Panc1 (cell line): ENCODE data around the gene ASAP2. TPM values are rescaled to one million over a fixed set of nuclear protein-coding genes. Genes with fewer than 3 reads are reported as not detected.

ENCODE experiments used
- ATAC-seq: fragments of 200-7000 bp; cut with Tn5 transposase; 2 replicates; pipeline ENCODE4 v1.9.1; 2020; ENCODE audit warnings: mild to moderate bottlenecking, moderate library complexity
- BruUV-seq: library from RNA; stranded (reverse); fragments of 400-500 nt; replicated peaks from 2 replicates; lab custom pipeline; 2021; lab: Mats Ljungman, UMichigan
- CTCF ChIA-PET: fragments of 300-600 bp; sonication (Branson Sonifier 250); formaldehyde crosslinking; loops from one replicate; lab custom pipeline; 2022; ENCODE audit warnings: antibody characterized with exemption; lab: Charles Lee
- POLR2A ChIA-PET: fragments of 300-600 bp; sonication (Branson Sonifier 250); formaldehyde crosslinking; loops from one replicate; lab custom pipeline; 2022; ENCODE audit warnings: antibody characterized with exemption; lab: Charles Lee
- DNase-seq: peaks from one replicate; pipeline ENCODE4 v3.0.0-alpha.2; 2010; ENCODE audit warnings: low read depth, low spot score
- H3K27ac ChIP-seq: 2 replicates; pipeline ENCODE4 v1.5.1; 2011; ENCODE audit warnings: mild to moderate bottlenecking, low read length, inconsistent platforms
- H3K27me3 ChIP-seq: fragments of 200-500 bp; sonication (Bioruptor generic); 2 replicates; pipeline ENCODE4 v1.6.0; 2014; ENCODE audit warnings: low read length, inconsistent platforms; ENCODE audit not compliant: control insufficient read depth, insufficient read depth
- H3K36me3 ChIP-seq: fragments of 200-500 bp; sonication (Bioruptor generic); 2 replicates; pipeline ENCODE4 v1.5.1; 2014; ENCODE audit warnings: inconsistent platforms, mild to moderate bottlenecking, low read length, moderate library complexity; ENCODE audit not compliant: control insufficient read depth, insufficient read depth
- H3K4me1 ChIP-seq: 2 replicates; pipeline ENCODE4 v1.5.1; 2011; ENCODE audit warnings: inconsistent platforms, mild to moderate bottlenecking, low read length, moderate library complexity; ENCODE audit not compliant: control insufficient read depth, insufficient read depth
- H3K4me3 ChIP-seq, 2 experiments: 2 replicates each; pipeline ENCODE4 v1.5.1; 2011 to 2012; ENCODE audit warnings: low read depth in 2 of 2, low read length in 2 of 2, mild to moderate bottlenecking in 2 of 2, inconsistent platforms in 1 of 2, moderate library complexity in 1 of 2
- H3K9me3 ChIP-seq: fragments of 200-500 bp; sonication (Bioruptor generic); 2 replicates; pipeline ENCODE4 v1.5.1; 2014; ENCODE audit warnings: low read depth, mild to moderate bottlenecking, inconsistent platforms, low read length, moderate library complexity; ENCODE audit not compliant: control insufficient read depth, insufficient read depth
- CTCF ChIP-seq: fragments of 450-650 bp; IDR thresholded peaks from 2 replicates; pipeline ENCODE4 v1.5.1; 2017; ENCODE audit warnings: mild to moderate bottlenecking
- POLR2AphosphoS5 ChIP-seq: IDR thresholded peaks from 2 replicates; pipeline ENCODE4 v1.6.1; 2012; ENCODE audit warnings: mild to moderate bottlenecking, low read depth, low read length, moderate library complexity
- REST ChIP-seq, 2 experiments: IDR thresholded peaks; 2 replicates each; pipeline ENCODE4 v1.6.1; 2011 to 2012; ENCODE audit warnings: low read depth in 2 of 2, control low read depth in 1 of 2, low read length in 1 of 2, mild to moderate bottlenecking in 1 of 2, moderate library complexity in 1 of 2; ENCODE audit not compliant: insufficient read depth in 1 of 2
- SIN3A ChIP-seq: IDR thresholded peaks from 2 replicates; pipeline ENCODE4 v1.6.1; 2012; ENCODE audit warnings: low read depth, mild to moderate bottlenecking, low read length, moderate library complexity, borderline replicate concordance; ENCODE audit not compliant: insufficient read depth
- TCF7L2 ChIP-seq: IDR thresholded peaks from 2 replicates; pipeline ENCODE4 v1.6.1; 2011; ENCODE audit warnings: mild to moderate bottlenecking, low read depth, low read length, inconsistent platforms
- in situ Hi-C: cut with HindIII; loops from 2 replicates; pipeline ENCODE4 v1.10.0; 2016; ENCODE audit warnings: low sequenced_read_pairs, low pct_unique_long_range_greater_than_20kb
- intact Hi-C: fragments of 100-400 bp; cut with micrococcal nuclease; formaldehyde crosslinking; loops from one replicate; pipeline ENCODE4 v1.10.0; 2022; ENCODE audit not compliant: unreplicated experiment
- total RNA-seq: library from RNA; stranded (reverse); gene quantifications from one replicate; pipeline ENCODE4 v1.2.1, GENCODE V29; 2021; ENCODE audit not compliant: unreplicated experiment

Gene ASAP2
- total RNA-seq, 1 experiment from 2014 or later, result 107 TPM

GRCh38 chr2:9258501-9258900 is 51.9 kb downstream of the ASAP2 start:
- Histone ChIP-seq H3K9me3 (no peaks in the 10 kb centered on the region), H3K36me3 (no peaks in the 10 kb centered on the region; the same call in 1 of the 2 replicates), H3K4me1 (peaks cover 96% of the 10 kb centered on the region), H3K27ac (peak overlapping the region; percentile 89), H3K27me3 (no peaks in the 10 kb centered on the region), H3K4me3 (peak overlapping the region; percentile 8 to 14; a peak in 3 of 4 replicates)
- DNase-seq, result no peak
- ChIA-PET CTCF (no interaction called here), POLR2A (no interaction called here)
- ATAC-seq, result no peak
- no peak for TF ChIP-seq CTCF
- no peak for TF ChIP-seq POLR2AphosphoS5
- TF ChIP-seq TCF7L2, result no peak
- no peak for TF ChIP-seq SIN3A
- no peak for TF ChIP-seq REST (IDR thresholded peaks at IDR 0.05; ENCODE audit: insufficient read depth in 1 of 2, low read depth in 2 of 2, low read length in 1 of 2)
- in situ Hi-C loops (no loop called here), intact Hi-C loops (no loop called here)
- BruUV-seq, result no TSS peak

GRCh38 chr2:9258953-9259399 is 52.4 kb downstream of the ASAP2 start:
- POLR2A ChIA-PET, result no interaction called here
- Histone ChIP-seq H3K27me3 (no peaks in the 10 kb centered on the region), H3K27ac (peak overlapping the region; percentile 89), H3K9me3 (no peaks in the 10 kb centered on the region), H3K4me3 (peak overlapping the region; percentile 1 to 8; a peak in 3 of 4 replicates), H3K36me3 (no peaks in the 10 kb centered on the region; the same call in 1 of the 2 replicates), H3K4me1 (peaks cover 97% of the 10 kb centered on the region)
- CTCF ChIA-PET, result no interaction called here
- intact Hi-C loops (no loop called here), in situ Hi-C loops (no loop called here)
- no TSS peak for BruUV-seq
- no peak for DNase-seq
- TF ChIP-seq SIN3A (no peak), REST (IDR thresholded peaks at IDR 0.05; ENCODE audit: insufficient read depth in 1 of 2, low read depth in 2 of 2, low read length in 1 of 2) (no peak), TCF7L2 (no peak), POLR2AphosphoS5 (no peak), CTCF (no peak)
- no peak for ATAC-seq
